HepG2 (cell line): Measurements from ENCODE around the gene TRIO. TPM values are rescaled to one million over a fixed set of nuclear protein-coding genes. Genes with fewer than 3 reads are reported as not detected.

Source experiments
- ATAC-seq: fragments of 200-7000 bp; cut with Tn5 transposase; 3 replicates; pipeline ENCODE4 v1.9.1; 2020; ENCODE audit warnings: mild to moderate bottlenecking, moderate library complexity
- BruUV-seq: library from RNA; stranded (reverse); fragments of 400-500 nt; replicated peaks from 2 replicates; lab custom pipeline; 2021; lab: Mats Ljungman, UMichigan
- CTCF ChIA-PET: fragments of 300-600 bp; formaldehyde crosslinking; extraction: SDS; loops from one replicate; lab custom pipeline; 2021; ENCODE audit warnings: low total read pairs, inconsistent platforms, low intra/inter-chr PET ratio; lab: Yijun Ruan, JAX
- POLR2A ChIA-PET: fragments of 350-600 bp; sonication (Branson Sonifier 250); formaldehyde crosslinking; loops from one replicate; lab custom pipeline; 2020; ENCODE audit warnings: antibody characterized with exemption, inconsistent platforms; lab: Yijun Ruan, JAX
- DNase-seq: peaks from one replicate; pipeline ENCODE4 v3.0.0-alpha.2; 2015; ENCODE audit warnings: low spot score
- FAIRE-seq: peaks from 3 replicates; lab custom pipeline; 2011; peaks lifted over from hg19 to GRCh38; lab: Jason Lieb, UNC
- H2AFZ ChIP-seq: one replicate; pipeline ENCODE4 v1.6.1; 2011; ENCODE audit warnings: low read length, inconsistent platforms
- H3K27ac ChIP-seq: fragments of 300-600 bp; 3 replicates; pipeline ENCODE4 v1.8.0; 2011; ENCODE audit warnings: mixed run types, mild to moderate bottlenecking, mixed read lengths, low read length, inconsistent platforms; ENCODE audit not compliant: insufficient read depth; ENCODE audit errors: extremely low read length
- H3K27me3 ChIP-seq, 2 experiments: fragments of 200-600 bp in 1 of 2; 2 replicates in 1 of 2; 3 replicates in 1 of 2; pipeline versions ENCODE4 v1.6.0 to v1.8.0; 2011; ENCODE audit warnings: low read length in 2 of 2, mild to moderate bottlenecking in 2 of 2, moderate library complexity in 2 of 2, inconsistent platforms in 1 of 2; ENCODE audit not compliant: insufficient read depth in 2 of 2, control insufficient read depth in 1 of 2
- H3K36me3 ChIP-seq, 2 experiments: fragments of 200-600 bp in 1 of 2; replicated peaks in 1 of 2; 2 replicates in 1 of 2; 3 replicates in 1 of 2; pipeline versions ENCODE4 v1.5.1 to v1.8.0; 2011; ENCODE audit warnings: low read length in 2 of 2, inconsistent platforms in 1 of 2; ENCODE audit not compliant: insufficient read depth in 2 of 2, control insufficient read depth in 1 of 2
- H3K4me1 ChIP-seq: 2 replicates; pipeline ENCODE4 v1.5.1; 2012; ENCODE audit warnings: low read length, inconsistent platforms; ENCODE audit not compliant: insufficient read depth
- H3K4me2 ChIP-seq: 2 replicates; pipeline ENCODE4 v1.6.0; 2011; ENCODE audit warnings: low read depth, low read length, inconsistent platforms
- H3K4me3 ChIP-seq, 3 experiments: fragments of 200-600 bp in 1 of 3; sonication (generic), shearing (Covaris generic) in 1 of 3; replicated peaks in 1 of 3; 2 replicates each; pipeline ENCODE4 v1.5.1; 2011 to 2016; ENCODE audit warnings: low read length in 3 of 3, inconsistent platforms in 2 of 3, low read depth in 2 of 3, mild to moderate bottlenecking in 2 of 3, control low read depth in 1 of 3, mixed read lengths in 1 of 3; ENCODE audit not compliant: insufficient read depth in 1 of 3
- H3K79me2 ChIP-seq: one replicate; pipeline ENCODE4 v1.6.1; 2011; ENCODE audit warnings: low read length, inconsistent platforms; ENCODE audit not compliant: insufficient read depth
- H3K9ac ChIP-seq: 2 replicates; pipeline ENCODE4 v1.6.0; 2011; ENCODE audit warnings: mild to moderate bottlenecking, low read depth, low read length, inconsistent platforms; ENCODE audit not compliant: insufficient read depth
- H3K9me3 ChIP-seq: 2 replicates; pipeline ENCODE4 v1.5.1; 2012; ENCODE audit warnings: mild to moderate bottlenecking, low read length
- H4K20me1 ChIP-seq: 2 replicates; pipeline ENCODE4 v1.6.0; 2011; ENCODE audit warnings: inconsistent platforms, mild to moderate bottlenecking, low read length, moderate library complexity; ENCODE audit not compliant: insufficient read depth
- EEA1 ChIP-seq: sonication (generic); formaldehyde crosslinking; IDR thresholded peaks from 2 replicates; pipeline ENCODE4 v1.5.1; 2020; ENCODE audit warnings: mild to moderate bottlenecking, missing genetic modification reagents, borderline replicate concordance
- FLYWCH1 ChIP-seq: sonication (generic); formaldehyde crosslinking; IDR thresholded peaks from 2 replicates; pipeline ENCODE4 v1.8.1; 2023; ENCODE audit warnings: mild to moderate bottlenecking, missing genetic modification reagents
- GABPA ChIP-seq, 2 experiments: IDR thresholded peaks; 2 replicates each; pipeline ENCODE4 v1.6.1; 2011 to 2016; ENCODE audit warnings: low read depth in 2 of 2, low read length in 1 of 2, missing biosample characterization in 1 of 2, missing genetic modification characterization in 1 of 2
- JDP2 ChIP-seq: sonication (generic); formaldehyde crosslinking; IDR thresholded peaks from 2 replicates; pipeline ENCODE4 v1.8.1; 2022; ENCODE audit warnings: missing genetic modification reagents, borderline replicate concordance
- JUN ChIP-seq: sonication (generic); formaldehyde crosslinking; IDR thresholded peaks from 2 replicates; pipeline ENCODE4 v1.4.0; 2020; ENCODE audit warnings: mild to moderate bottlenecking, missing genetic modification reagents
- KMT2A ChIP-seq: sonication (generic); formaldehyde crosslinking; IDR thresholded peaks from 2 replicates; pipeline ENCODE4 v1.4.0; 2020; ENCODE audit warnings: missing genetic modification reagents
- MLLT10 ChIP-seq: sonication (generic); formaldehyde crosslinking; IDR thresholded peaks from 2 replicates; pipeline ENCODE4 v1.4.0; 2020; ENCODE audit warnings: missing genetic modification reagents
- WIZ ChIP-seq: sonication (generic); formaldehyde crosslinking; IDR thresholded peaks from 2 replicates; pipeline ENCODE4 v1.5.1; 2020; ENCODE audit warnings: mild to moderate bottlenecking, missing genetic modification reagents
- ZBTB21 ChIP-seq: sonication (generic); formaldehyde crosslinking; IDR thresholded peaks from 2 replicates; pipeline ENCODE4 v1.4.0; 2020; ENCODE audit warnings: missing genetic modification reagents
- ZBTB7A ChIP-seq: sonication (generic); formaldehyde crosslinking; IDR thresholded peaks from 2 replicates; pipeline ENCODE4 v1.8.0; 2022; ENCODE audit warnings: mild to moderate bottlenecking, missing genetic modification reagents
- ZNF101 ChIP-seq: sonication (generic); formaldehyde crosslinking; IDR thresholded peaks from 2 replicates; pipeline ENCODE4 v1.4.0; 2020; ENCODE audit warnings: mild to moderate bottlenecking, low read depth, missing genetic modification reagents, borderline replicate concordance
- ZNF17 ChIP-seq: sonication (generic); formaldehyde crosslinking; IDR thresholded peaks from 2 replicates; pipeline ENCODE4 v1.5.0; 2020; ENCODE audit warnings: mild to moderate bottlenecking, missing genetic modification reagents
- ZNF292 ChIP-seq: sonication (generic); formaldehyde crosslinking; IDR thresholded peaks from 2 replicates; pipeline ENCODE4 v1.8.1; 2022; ENCODE audit warnings: mild to moderate bottlenecking, low read depth, missing genetic modification reagents, borderline replicate concordance
- ZNF446 ChIP-seq: sonication (generic); formaldehyde crosslinking; IDR thresholded peaks from 2 replicates; pipeline ENCODE4 v1.5.0; 2020; ENCODE audit warnings: mild to moderate bottlenecking, missing genetic modification reagents
- ZNF773 ChIP-seq: sonication (generic); formaldehyde crosslinking; IDR thresholded peaks from 2 replicates; pipeline ENCODE4 v1.4.0; 2020; ENCODE audit warnings: missing genetic modification reagents, borderline replicate concordance
- ZNF790 ChIP-seq: sonication (generic); formaldehyde crosslinking; IDR thresholded peaks from 2 replicates; pipeline ENCODE4 v1.8.0; 2022; ENCODE audit warnings: missing genetic modification reagents, mild to moderate bottlenecking, borderline replicate concordance
- ZNF878 ChIP-seq: sonication (generic); formaldehyde crosslinking; IDR thresholded peaks from 2 replicates; pipeline ENCODE4 v1.8.1; 2023; ENCODE audit warnings: mild to moderate bottlenecking, missing genetic modification reagents, moderate library complexity
- ZNF883 ChIP-seq: sonication (generic); formaldehyde crosslinking; IDR thresholded peaks from 2 replicates; pipeline ENCODE4 v1.5.1; 2020; ENCODE audit warnings: mild to moderate bottlenecking, missing genetic modification reagents; ENCODE audit errors: not compliant biosample characterization
- whole genome bisulfite sequencing: methylation state at CpG from one replicate; pipeline ENCODE4 v1.1.6; 2017; ENCODE audit warnings: low lambda C conversion rate; 5-methylcytosine and 5-hydroxymethylcytosine counted together
- in situ Hi-C: cut with HindIII; loops from 2 replicates; pipeline ENCODE4 v1.10.0; 2017; ENCODE audit warnings: low pct_unique_long_range_greater_than_20kb; ENCODE audit not compliant: extremely low pct_ligation_motif_present
- intact Hi-C: fragments of 100-400 bp; cut with micrococcal nuclease; formaldehyde crosslinking; loops from one replicate; pipeline ENCODE4 v1.10.0; 2022; ENCODE audit not compliant: unreplicated experiment
- polyA plus RNA-seq, 8 experiments: library from polyadenylated mRNA; depleted of rRNA in 3 of 8; stranded (reverse) in 7 of 8; unstranded in 1 of 8; fragments of >200 nt; fragmentation: Illumina TruSeq in 4 of 8; extraction: Trizol in 4 of 8; gene quantifications; 2 replicates each; pipeline versions ENCODE4 v1.2.1 to v1.2.3, GENCODE V29; 2011 to 2016; ENCODE audit warnings: low read depth in 4 of 8, missing spikeins in 1 of 8, mixed read lengths in 1 of 8; ENCODE audit not compliant: insufficient read depth in 1 of 8
- total RNA-seq, 5 experiments: library from RNA; depleted of rRNA; stranded (reverse); fragments of >200 nt; fragmentation: Illumina TruSeq; extraction: Trizol; gene quantifications; 2 replicates each; pipeline ENCODE4 v1.2.3, GENCODE V29; 2016; ENCODE audit warnings: low read depth in 1 of 5
- TF ChIP-seq, protein P1 (sequence below): sonication (generic); formaldehyde crosslinking; IDR thresholded peaks from 2 replicates; pipeline ENCODE4 v1.5.1; 2020; ENCODE audit warnings: mild to moderate bottlenecking, missing genetic modification reagents, borderline replicate concordance
- TF ChIP-seq, protein P2 (sequence below): sonication (generic); formaldehyde crosslinking; IDR thresholded peaks from 2 replicates; pipeline ENCODE4 v1.4.0; 2020; ENCODE audit warnings: missing genetic modification reagents

The TRIO gene
- total and polyA plus RNA-seq, 2 of the 13 experiments (the other 11 are each of a cell fraction or from before 2014, with no cell fraction given): 45.2 to 45.9 TPM

DNA sequence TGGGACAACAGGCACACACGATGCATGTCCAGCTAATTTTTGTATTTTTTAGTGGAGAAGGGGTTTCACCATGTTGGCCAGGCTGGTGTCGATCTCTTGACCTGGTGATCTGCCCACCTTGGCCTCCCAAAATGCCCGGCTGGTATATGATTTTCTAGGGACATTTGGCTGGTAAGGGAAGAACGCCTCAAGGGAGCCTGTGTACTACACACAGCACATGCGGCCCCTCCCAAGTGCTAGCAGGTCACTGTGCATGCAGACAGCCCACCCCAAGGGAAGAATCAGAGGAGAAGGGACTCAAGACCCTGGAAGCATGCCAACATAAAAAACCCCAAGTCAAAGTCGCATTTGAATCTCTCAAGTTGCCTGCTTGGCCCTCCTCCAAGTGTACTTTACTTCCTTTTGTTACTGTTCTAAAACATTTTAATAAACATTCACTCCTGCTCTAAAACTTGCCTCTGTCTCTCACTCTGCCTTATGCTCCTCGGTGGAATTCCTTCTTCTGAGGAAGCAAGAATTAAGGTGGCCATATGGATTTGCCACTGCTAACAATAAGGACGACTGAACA lies 414.1 kb downstream of the TRIO start:
- DNase-seq: no peak
- ChIA-PET CTCF (no interaction called here), POLR2A (no interaction called here)
- no peak for ATAC-seq
- Histone ChIP-seq H2AFZ (no peak overlapping the region), H3K9ac (no peak overlapping the region), H3K4me1 (no peaks in the 10 kb centered on the region), H3K79me2 (no peaks in the 10 kb centered on the region), H3K27ac (no peak overlapping the region), H3K4me3 (no peak overlapping the region), H3K4me2 (no peak overlapping the region), H3K9me3 (no peaks in the 10 kb centered on the region), H4K20me1 (no peaks in the 10 kb centered on the region), H3K36me3 (no peaks in the 10 kb centered on the region), H3K27me3 (peaks cover 3 to 17% of the 10 kb centered on the region in 2 experiments; a peak in 3 of 5 replicates)
- 7% methylated on average over 7 of the region's 8 CpGs for WGBS
- intact Hi-C loops: no loop called here
- in situ Hi-C loops: no loop called here
- no peak for FAIRE-seq
- TF ChIP-seq MLLT10 (CRISPR knock-in tag) (no peak), ZNF446 (CRISPR knock-in tag) (no peak), ZBTB21 (no peak), ZNF17 (no peak), ZNF292 (CRISPR knock-in tag) (no peak), ZNF773 (CRISPR knock-in tag) (no peak), ZNF790 (CRISPR knock-in tag) (no peak), GABPA (IDR thresholded peaks at IDR 0.05; ENCODE audit: low read depth, low read length) (no peak), GABPA (CRISPR knock-in tag; IDR thresholded peaks at IDR 0.05; ENCODE audit: low read depth) (no peak), ZNF101 (CRISPR knock-in tag) (no peak), WIZ (no peak), ZNF878 (no peak), JDP2 (CRISPR knock-in tag) (no peak), KMT2A (no peak), EEA1 (CRISPR knock-in tag) (no peak), ZBTB7A (CRISPR knock-in tag) (no peak), ZNF883 (no peak), FLYWCH1 (CRISPR knock-in tag) (no peak), JUN (CRISPR knock-in tag) (no peak)
- TF ChIP-seq, protein P1, sequence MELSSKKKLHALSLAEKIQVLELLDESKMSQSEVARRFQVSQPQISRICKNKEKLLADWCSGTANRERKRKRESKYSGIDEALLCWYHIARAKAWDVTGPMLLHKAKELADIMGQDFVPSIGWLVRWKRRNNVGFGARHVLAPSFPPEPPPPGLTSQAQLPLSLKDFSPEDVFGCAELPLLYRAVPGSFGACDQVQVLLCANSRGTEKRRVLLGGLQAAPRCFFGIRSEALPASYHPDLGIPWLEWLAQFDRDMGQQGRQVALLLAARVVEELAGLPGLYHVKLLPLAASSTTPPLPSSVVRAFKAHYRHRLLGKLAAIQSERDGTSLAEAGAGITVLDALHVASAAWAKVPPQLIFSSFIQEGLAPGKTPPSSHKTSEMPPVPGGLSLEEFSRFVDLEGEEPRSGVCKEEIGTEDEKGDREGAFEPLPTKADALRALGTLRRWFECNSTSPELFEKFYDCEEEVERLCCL (CRISPR knock-in tag): no peak
- TF ChIP-seq, protein P2, sequence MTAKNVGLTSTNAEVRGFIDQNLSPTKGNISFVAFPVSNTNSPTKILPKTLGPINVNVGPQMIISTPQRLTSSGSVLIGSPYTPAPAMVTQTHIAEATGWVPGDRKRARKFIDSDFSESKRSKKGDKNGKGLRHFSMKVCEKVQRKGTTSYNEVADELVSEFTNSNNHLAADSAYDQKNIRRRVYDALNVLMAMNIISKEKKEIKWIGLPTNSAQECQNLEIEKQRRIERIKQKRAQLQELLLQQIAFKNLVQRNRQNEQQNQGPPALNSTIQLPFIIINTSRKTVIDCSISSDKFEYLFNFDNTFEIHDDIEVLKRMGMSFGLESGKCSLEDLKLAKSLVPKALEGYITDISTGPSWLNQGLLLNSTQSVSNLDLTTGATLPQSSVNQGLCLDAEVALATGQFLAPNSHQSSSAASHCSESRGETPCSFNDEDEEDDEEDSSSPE (CRISPR knock-in tag): no peak
- BruUV-seq: no TSS peak
